Measurements from ENCODE around the gene OR2A1.
"Not testable (repeated sequence)": the region's sequence is repeated elsewhere in the genome, so short reads cannot be mapped to it uniquely, and the experiment has no call there.

Gene OR2A1, protein sequence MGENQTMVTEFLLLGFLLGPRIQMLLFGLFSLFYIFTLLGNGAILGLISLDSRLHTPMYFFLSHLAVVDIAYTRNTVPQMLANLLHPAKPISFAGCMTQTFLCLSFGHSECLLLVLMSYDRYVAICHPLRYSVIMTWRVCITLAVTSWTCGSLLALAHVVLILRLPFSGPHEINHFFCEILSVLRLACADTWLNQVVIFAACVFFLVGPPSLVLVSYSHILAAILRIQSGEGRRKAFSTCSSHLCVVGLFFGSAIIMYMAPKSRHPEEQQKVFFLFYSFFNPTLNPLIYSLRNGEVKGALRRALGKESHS

DNA sequence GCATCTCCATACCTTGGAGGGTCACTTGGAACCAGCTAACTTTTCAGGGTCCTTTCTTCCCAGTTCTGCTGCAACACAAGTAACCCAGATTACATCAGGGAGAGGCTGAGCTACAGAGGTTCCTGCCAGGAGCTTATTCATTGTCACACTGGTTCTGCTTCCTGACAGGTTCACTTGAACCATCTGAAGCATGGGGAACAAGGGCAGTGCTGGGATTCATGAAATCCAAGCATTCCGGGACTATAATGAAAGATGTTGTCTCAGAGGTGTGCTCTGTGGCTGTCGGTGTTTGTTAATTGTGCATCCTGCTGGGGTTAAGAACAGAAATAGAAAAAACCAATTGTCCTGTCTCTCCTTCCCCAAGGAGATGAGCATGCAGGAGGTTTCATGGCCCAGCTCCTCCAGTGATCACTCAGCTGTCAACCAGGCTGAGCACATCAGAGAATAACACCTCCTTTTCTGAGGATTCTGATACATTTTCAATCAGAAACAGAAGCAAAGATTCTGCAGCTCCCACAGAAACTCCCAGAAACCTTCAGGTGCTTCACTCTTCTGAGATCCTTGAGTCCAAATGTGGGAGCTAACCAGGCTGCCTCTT lies at the start of gene OR2A1:
OR2A1 (plus strand) TSS at position 548 of the 598 bp plus-strand sequence. CDS start 5,706 bp downstream, outside the sequence.
- not testable (repeated sequence) for DNase-seq

DNA sequence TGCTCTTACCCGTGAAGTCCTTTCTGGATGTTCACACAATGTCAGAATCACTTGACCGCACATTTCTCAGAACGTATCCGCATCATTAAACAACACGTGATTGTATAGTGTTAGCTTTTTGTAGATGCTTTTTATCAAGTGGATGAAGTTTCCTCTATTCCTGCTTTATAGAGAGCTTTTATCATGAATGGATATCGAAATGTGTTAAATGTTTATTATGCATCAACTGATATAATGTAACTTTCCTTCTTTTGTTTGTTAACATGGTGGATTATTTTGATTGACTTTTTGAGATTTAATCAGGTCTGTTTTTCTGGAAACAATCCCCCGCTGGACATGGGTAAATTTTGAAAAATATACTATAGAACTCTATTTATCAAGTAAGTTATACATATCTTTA lies 47.5 kb upstream of the OR2A1 start, which contains the start of gene OR2A7:
OR2A7 (minus strand) TSS at position 101 of the 400 bp plus-strand sequence. CDS start 5,164 bp downstream, outside the sequence.
- not testable (repeated sequence) for DNase-seq

DNA sequence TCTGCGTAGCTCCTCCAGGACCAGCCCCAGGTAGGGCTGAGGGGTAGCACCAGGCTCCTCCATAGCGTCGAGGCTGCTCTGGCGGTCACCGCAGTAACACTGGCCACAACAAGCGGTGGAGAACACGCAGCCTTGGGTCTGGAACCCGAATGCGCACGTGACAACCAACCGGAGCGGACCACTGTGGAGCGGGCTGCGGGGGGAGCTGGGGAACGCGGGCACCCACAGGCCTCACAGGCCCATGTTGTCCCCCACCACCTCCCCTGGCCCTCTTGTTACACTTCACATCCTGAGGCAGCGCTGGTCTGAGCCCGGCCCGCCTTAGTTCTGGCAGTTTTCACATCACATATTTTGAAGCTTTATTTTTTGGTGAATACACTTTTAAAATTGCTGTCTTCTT lies 43.0 kb upstream of the OR2A1 start, which contains the start of gene CTAGE8:
CTAGE8 (minus strand) TSS at position 101 of the 400 bp plus-strand sequence; CDS start at position 63, 38 bp downstream.
- DNase-seq = not testable (repeated sequence)

DNA sequence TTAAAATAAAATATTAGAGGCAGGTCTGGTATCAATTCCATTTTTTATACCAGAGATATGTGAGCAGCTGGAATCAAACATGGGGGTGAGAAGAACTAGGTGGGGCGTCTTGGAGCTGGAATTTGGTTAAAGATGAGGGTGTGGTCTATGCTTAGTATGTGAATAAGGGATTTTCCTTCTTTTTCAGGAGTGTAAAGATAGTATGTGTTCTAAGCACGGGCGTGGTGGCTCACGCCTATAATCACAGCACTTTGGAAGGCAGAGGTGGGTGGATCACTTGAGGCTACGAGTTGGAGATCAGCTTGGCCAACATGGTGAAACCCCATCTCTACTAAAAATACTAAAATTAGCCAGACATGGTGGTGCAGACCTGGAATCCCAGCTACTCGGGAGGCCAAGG lies 36.9 kb upstream of the OR2A1 start:
- not testable (repeated sequence) for DNase-seq

DNA sequence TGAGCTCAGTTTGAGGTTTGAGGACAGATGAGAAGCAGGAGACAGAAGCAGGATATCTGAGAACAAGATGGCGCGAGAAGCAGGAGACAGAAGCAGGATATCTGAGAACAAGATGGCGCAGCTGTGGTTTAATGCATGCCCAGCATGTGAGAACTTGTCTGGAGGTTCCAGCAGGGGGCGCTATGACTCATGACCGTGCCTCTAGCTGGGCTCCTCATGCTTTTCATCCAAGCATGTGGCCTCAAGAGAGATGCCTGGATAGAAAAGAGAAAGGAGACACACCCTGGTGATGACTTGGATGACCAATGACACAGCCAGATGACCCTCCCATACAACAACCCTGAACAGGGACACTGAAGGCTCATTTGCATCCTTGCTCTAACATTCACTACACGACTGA lies 32.2 kb upstream of the OR2A1 start:
- DNase-seq = not testable (repeated sequence)

DNA sequence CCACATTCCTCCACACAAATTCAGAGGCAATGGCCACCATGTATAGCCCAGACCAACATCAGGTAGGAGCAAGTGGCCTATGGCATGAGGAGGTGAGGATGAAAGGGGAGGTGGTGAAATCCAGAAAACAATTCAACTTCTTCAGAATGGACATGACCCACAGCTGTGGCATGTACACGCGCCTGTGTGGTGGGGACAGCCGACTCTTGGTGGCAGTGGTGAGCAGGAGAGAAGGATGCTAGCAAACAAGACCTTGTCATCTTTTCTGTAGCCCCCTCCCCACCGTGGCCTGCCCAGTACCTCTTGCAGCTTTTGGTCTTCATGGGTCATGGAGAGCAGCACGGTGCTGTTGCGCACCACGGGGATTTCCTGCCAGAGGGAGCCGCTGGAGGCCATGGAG lies 30.2 kb upstream of the OR2A1 start:
- DNase-seq = not testable (repeated sequence)

DNA sequence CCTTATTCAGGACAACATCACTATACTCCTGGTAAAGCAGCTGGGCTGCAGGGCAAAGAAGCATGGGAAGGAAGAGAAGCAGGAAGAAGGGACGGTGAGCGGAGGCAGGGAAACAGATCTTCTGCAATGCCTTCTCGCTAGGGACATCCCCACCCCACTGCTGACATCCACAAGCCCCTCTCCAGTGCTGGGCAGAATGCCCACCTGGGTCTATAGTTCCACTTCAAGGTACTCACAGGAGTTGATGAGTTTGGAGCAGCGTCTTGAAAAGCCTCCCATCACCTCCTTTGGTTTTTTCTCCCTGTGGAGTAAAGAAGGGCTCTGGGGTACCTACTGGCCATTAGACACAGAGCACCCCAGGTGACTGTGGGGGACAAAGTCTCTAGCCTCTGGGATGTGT lies 29.7 kb upstream of the OR2A1 start:
- DNase-seq = not testable (repeated sequence)

DNA sequence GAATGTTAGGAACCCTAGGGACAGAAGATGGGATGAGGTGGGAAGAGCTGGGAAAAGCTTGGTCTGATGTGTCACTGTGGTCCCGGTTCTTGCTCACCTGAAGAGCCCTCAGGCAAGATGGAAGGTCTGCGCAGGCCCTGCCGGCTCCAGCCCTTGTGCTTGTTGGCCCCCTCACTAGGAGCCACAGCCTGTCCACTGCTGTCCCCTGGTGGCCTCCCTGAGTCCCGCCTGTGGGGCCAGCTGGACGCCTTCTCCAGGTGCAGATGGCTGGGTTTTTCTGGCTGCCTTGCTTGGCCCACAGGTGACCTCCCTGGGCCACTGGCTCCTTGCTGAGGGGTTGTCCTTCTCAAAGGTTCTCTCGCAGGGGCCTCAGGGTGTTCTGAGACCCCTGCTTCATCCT lies 28.5 kb upstream of the OR2A1 start:
- DNase-seq = not testable (repeated sequence)

DNA sequence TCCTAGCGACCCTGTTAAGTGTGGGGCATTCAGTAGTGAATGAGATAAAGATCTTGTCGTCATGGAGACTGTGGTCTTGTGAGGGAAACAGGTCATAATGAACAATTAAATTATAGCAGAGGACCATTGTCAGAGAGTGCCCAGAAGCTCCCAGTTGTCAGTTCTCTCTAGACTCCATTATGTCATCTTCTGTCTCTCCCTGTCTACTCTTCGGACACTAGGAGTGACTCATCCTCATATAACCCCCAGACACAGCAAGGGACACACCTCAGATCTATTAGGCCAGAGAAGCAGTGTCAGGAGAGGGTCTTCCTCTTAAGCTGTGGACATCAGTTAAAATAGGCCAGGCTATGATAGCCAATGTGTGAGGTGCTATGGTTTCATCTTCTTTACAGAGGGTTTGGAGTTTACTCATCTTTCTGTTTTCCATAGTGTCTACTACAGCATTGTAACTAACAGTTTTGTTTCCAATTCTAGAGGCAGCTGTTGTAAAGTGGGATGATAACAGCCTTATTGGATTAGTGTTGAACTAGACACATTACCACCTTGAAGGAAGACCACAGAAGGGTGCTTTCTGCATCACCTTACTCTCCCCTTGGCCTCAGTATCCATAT lies 24.9 kb upstream of the OR2A1 start:
- DNase-seq = not testable (repeated sequence)

DNA sequence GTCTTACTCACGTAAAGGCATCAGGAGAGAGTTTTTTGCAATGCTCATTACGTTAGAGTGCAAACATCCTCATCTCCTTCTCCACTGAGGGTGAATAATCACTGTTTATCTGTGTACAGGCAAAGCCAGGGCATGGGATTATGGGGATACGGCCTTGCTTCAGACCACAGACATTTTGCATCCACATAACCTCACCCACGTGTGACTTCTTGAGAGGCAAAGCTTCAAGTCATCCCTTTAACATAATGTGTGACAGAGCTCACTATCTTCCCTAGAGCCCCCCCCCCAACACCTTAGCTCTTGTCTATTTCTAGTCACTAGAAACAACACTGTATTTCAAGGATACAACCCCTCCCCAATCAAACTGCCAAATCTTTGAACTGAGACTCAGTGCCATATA lies 20.6 kb upstream of the OR2A1 start:
- DNase-seq = not testable (repeated sequence)

DNA sequence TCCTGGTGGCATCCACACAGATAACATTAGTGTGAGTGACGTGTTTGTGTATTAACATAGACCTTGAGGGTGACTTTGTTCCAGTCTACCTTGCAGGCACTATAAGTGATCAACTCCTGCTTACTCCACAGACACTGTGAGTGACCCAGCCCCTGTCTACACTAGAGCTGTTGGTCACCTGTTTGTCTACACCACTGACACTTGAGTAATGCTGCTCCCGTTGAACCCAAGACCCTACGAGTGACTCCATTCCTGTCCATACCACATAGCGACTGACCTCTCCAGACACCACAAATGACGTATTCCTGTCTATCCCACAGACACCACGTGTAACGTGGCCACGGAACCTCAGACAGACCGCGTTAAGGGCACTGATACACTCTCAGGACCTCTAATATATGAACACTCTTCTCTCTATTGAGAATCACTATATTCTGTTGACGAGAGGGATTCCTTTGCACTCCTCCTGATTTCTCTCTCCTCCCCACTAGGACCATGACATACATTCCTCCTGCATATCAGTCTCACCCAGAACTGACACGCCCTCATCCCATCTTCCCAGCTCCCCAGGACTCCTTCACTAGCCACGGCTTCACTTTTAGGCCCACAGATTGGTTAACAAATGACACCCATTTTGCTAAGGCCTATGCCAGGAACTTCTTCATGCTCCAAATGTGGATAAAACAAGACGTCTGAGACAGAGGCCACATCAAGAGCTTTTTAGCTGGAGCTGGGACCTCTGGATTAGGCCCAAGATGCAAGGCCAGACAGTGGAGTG lies 19.6 kb upstream of the OR2A1 start:
- DNase-seq = not testable (repeated sequence)

DNA sequence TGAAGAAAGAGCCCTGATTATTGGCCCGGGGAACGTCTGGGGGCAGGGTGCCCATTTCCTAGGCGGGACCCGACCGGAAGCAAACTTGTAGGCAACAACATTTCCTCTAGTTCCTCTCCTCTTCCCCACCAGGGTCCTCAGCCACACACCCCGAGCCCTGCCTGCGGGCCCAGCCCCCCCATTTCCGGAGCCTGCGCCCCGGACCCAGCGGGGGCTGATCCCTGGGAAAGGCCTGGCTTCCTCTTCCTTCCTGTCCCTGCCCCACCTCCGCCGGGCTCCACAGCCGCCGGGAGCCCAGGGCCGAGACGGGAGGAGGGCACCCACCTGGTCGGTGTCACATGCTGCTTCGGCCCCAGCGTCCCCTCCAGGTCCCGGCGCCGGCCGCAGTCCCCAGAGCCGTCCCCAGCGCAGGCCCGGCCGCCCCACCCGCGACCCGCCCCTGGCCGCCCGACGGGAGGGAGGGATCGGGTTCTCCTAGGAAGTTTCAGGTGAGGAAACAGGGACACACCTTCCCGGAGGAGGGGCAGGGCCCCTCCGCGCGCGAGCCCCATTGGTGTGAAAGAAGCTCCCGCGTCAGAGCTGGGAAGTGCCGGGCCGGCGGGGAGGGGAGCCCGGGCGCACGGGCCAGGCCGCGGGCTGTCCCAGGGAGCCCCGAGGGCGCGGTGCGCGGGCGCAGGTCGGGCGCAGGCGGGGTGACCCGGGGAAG lies 18.3 kb upstream of the OR2A1 start:
- not testable (repeated sequence) for DNase-seq

DNA sequence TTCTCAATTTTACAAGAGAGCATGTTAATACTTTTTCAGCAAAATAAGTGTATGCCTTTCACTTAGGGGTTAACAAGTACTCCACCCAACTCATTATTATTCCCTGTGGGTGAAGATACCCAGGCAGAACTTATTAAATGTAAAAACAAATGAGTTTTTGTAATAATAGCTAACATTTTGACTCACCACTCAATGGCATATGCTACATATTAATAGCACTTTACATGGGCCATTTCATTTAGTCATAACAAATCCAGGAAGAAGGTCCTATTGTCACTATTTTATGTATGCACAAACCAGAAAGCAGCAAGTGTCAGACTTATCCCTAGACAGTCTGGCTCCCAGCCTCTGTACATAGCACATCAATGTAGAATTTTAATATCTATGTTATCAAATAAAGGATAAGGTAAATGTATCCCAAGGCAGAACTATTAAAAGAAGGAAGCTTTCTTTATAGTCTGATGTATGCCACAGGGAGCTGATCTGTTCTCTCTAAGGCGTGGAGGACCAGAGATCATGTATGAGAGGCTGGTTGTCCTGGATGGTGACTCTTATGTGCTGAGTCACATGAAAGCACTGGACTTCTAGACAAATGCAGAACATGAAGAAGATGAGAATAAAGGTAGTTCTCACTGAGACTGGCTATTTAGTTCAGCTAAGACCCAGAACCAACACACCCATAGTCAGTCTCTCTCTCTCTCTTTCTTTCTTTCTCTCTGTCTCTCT lies 9.5 kb upstream of the OR2A1 start:
- DNase-seq = not testable (repeated sequence)

DNA sequence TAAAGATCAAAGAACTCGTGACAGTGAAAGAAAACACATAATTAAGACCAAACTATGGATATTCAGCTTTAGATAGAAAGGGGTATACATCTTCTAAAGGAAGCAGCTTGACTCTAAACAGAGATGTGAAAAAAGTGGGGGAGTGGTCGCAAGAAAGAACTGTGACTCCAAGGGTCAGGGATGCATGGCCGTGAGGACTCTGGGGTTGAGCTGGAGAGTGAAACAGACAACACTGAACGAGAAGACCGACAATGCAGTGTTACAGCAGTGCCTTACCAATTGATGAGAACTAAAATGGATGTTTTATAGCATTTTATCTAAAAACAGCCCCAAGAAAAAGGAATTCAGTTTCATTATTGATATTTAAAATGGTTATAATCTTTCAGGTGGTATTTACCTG lies 8.6 kb upstream of the OR2A1 start:
- DNase-seq = not testable (repeated sequence)

DNA sequence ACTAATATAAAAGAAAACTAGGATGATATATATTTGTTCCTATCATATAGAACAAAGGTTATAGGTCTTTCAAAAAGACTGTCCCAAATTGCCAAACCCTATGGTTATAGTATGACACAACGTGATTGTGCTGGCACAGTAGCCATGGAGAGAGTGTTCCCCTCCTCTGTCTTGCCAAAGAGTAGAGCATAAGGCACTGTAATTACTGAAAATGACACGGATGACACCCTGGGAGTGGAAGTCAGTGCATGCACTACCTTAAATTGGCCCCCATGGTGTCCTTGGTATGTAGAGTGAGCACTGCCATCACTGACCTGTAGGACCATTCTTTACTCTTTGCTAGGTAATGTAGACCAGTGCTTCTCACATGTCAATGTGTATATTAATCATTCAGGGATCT lies 7.1 kb upstream of the OR2A1 start:
- not testable (repeated sequence) for DNase-seq

DNA sequence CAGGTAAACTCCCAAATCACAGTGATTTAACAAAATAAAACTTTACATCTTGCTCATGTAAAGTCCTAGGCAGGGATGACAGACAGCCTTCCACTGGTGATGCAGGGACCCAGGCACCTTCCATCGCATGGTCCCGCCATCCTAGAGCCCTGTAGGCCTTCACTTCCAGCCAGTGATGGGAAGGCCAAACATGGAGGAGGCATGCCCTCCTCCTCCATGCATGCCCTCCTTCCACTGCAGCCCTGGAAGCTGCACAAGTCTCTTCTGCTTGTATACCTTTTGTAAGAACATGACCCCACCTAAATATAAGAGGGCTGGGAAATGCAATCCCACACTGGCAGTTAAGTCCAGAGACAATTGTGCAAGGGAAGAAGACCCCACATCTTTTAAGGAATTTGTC lies 2.5 kb upstream of the OR2A1 start:
- DNase-seq = not testable (repeated sequence)

DNA sequence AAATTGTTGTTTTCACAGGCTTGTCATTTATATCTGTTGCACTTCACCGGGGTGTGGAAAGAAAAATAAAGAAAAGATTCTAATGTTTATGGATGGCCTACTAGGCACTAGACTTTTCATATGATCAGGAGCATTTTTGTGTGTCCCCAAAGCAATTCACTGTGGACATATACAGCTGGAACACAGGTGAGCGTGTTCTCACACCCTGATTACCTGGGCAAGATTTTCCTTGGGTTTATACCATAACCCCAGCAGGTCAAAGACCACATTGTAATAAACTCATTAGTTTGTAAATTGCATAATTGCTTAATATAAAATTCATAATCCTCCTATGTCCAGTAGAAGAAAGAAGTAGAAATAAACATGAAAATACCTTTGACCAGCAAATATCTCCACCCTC lies 1.0 kb upstream of the OR2A1 start:
- not testable (repeated sequence) for DNase-seq

DNA sequence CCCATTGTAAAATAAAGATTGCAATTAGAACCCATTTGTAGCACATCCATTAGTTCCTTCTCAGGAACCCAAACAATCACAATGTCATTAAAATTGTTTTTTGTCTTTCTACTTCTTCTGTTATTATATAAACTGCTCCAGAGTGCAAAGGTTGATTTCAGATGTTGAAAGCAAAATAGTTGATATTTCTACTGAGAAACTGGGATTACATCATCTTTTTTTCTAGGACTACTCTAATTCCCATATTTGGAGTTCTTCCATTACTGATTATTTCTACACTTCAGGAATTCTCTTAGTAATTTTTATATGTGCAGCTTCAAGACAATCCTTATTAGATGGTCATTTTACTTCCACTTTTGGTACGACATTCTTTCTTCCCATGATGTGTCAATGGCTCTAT lies 5.3 kb downstream of the OR2A1 start:
- DNase-seq = not testable (repeated sequence)

DNA sequence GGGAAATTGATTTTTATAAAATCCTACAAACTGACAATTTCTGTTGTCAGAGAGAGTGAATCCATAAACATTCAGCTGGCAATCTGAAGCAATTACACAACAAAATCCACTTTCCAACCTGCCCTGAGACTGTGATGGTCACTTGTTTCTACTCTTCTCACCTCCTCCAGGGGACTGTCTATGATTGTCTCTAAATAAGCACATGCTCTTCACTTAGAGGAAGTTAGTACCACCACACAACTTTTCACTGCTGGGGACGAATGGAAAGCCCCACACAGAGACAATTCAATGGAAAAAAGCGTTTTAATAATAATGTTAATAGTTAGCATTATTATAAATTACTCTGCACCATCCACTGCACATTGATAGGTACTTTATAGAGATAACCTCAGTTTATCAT lies 7.3 kb downstream of the OR2A1 start:
- DNase-seq = not testable (repeated sequence)

DNA sequence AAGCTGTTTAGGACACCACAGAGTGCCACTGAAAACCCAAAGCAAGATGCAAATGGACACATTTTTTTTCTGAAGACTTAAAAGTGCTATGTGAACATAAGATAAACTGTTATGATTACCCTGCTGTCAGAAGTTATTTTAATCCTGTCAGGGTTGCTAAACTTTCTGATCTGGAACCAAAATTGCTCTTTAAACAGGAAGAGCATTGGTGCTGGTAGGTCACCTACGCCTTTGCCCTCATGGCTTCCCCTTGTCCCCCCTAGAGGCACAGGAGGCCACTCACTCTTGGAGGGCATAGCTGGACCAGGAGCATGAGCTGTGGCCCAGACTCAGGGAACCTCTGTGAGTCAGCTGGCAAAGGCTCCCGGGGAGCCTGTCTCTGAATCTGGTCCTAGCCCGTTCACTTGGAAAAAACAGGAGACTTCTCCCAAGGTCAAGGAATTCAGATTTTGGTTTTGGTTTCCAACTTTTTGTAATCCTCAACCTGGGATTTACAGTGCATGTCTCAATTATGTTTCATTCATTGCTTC lies 9.5 kb downstream of the OR2A1 start:
- not testable (repeated sequence) for DNase-seq

DNA sequence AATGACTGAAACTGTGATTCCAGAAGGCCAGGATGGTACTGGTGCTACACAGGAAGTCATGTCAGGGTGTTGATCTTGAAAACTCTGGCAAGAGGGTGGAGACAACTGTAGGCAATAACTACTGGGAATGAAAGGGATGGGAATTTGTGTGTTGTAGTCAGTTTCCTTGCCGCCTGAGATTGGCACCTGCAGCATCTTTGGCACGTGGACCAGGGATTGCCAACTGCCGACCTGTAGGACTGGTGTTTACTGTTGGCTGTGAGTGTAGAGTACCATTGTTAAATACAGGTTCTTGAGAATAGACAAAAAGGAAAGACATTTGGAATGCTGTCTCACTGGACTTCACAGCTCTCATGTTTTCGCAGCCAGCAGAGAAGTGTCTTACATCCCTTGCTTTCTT lies 11.1 kb downstream of the OR2A1 start:
- not testable (repeated sequence) for DNase-seq
